ENCODE results near the gene RSPH3. TPM values are rescaled to one million over a fixed set of nuclear protein-coding genes. Genes with fewer than 3 reads are reported as not detected.
A peak's percentile ranks its signal among the peaks of the same experiment; 100 is the strongest.

RSPH3 gene
- total and polyA plus RNA-seq, 7 donors, result 6.0 to 13.6 (median 8.1) TPM

DNA sequence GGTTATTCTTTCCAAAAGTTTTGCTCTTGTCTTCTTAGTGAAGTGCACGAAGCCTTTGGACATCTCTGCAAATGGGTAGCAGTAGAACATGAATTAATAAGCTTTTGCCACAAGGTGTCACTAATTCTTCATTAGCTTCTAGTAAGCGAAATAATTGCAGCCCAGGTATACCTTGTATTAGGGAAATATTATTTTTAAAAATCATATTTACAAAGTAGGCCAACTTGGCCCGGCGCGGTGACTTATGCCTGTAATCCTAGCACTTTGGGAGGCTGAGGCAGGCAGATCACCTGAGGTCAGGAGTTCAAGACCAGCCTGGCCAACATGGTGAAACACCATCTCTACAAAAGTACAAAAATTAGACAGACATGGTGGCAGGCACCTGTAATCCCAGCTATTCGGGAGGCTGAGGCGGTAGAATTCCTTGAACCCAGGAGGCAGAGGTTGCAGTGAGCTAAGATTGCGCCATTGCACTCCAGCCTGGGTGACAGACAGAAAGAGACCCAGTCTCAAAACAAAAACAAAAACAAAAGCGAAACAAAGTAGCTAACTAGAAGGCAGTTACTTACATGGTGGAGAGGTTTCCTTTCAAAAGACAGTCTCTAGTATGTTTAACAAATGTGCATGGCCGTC is 8.8 kb upstream of the RSPH3 start:
- Histone ChIP-seq H3K4me3 (no peak overlapping the region), H3K27me3 (no peaks in the 10 kb centered on the region), H3K36me3 (no peaks in the 10 kb centered on the region), H3K27ac (no peak overlapping the region), H3K9me3 (no peaks in the 10 kb centered on the region), H3K4me1 (no peaks in the 10 kb centered on the region)
- intact Hi-C loops (cut with DNase I), result no loop called here
- WGBS, 2 donors, result 73 to 77% methylated on average over 10 of the region's 10 CpGs
- no peak for DNase-seq
- TF ChIP-seq POLR2AphosphoS5 (IDR thresholded peaks at IDR 0.05), result no peak
- TF ChIP-seq, protein P1, sequence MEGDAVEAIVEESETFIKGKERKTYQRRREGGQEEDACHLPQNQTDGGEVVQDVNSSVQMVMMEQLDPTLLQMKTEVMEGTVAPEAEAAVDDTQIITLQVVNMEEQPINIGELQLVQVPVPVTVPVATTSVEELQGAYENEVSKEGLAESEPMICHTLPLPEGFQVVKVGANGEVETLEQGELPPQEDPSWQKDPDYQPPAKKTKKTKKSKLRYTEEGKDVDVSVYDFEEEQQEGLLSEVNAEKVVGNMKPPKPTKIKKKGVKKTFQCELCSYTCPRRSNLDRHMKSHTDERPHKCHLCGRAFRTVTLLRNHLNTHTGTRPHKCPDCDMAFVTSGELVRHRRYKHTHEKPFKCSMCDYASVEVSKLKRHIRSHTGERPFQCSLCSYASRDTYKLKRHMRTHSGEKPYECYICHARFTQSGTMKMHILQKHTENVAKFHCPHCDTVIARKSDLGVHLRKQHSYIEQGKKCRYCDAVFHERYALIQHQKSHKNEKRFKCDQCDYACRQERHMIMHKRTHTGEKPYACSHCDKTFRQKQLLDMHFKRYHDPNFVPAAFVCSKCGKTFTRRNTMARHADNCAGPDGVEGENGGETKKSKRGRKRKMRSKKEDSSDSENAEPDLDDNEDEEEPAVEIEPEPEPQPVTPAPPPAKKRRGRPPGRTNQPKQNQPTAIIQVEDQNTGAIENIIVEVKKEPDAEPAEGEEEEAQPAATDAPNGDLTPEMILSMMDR (IDR thresholded peaks at IDR 0.05), result peak in 2 of 4 experiments; percentile 6 to 18

DNA sequence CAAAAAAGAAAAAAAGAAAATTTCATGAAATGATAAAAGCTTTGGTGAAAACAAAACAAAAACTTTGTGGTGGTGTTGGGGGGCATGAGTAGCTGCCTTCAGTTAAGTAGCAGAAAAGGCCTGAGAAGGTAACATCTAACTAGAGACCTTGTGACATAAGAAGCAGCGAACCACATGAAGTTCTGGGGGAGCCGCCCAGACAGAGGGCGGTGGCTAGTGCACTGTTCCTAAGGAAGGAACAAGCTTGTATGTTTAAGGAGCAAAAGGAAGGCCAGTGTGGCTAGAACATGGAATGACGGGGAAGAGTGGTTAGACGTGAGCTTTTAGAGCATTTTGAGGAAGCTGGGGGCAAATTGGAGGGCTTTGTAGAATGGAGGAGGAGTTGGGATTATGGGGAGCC is 7.5 kb upstream of the RSPH3 start:
- intact Hi-C loops (cut with DNase I), result no loop called here
- no peaks in the 10 kb centered on the region for H3K4me1 ChIP-seq
- H3K27ac ChIP-seq, result no peak overlapping the region
- 82 to 87% methylated on average over 5 of the region's 5 CpGs for WGBS, 2 donors
- H3K9me3 ChIP-seq, result no peaks in the 10 kb centered on the region
- no peaks in the 10 kb centered on the region for H3K27me3 ChIP-seq
- TF ChIP-seq POLR2A (IDR thresholded peaks at IDR 0.05) (no peak), EP300 (IDR thresholded peaks at IDR 0.05) (no peak), POLR2AphosphoS5 (IDR thresholded peaks at IDR 0.05) (no peak)
- no peaks in the 10 kb centered on the region for H3K36me3 ChIP-seq
- H3K4me3 ChIP-seq, result no peak overlapping the region
- no peak for DNase-seq

DNA sequence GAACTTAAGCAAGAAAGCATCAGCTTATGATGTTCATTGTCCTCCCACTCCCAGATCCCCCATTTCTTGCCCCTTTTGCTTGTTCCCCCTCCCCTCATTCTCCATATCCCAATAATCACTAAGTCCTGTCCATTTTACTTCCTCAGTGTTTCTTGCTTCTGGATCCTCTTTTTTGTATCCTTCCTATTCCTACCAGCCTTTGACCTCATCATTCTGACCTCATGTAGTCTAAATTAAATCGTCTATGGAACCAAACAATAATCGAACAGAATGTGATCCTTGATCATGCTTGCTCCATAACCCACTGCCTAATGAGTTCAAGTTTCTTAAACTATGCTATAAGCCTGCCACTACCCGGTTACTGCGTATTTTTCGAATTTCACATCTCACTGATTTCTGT is 5.4 kb upstream of the RSPH3 start:
- TF ChIP-seq POLR2AphosphoS5 (IDR thresholded peaks at IDR 0.05) (no peak), EP300 (IDR thresholded peaks at IDR 0.05) (no peak), POLR2A (IDR thresholded peaks at IDR 0.05) (no peak)
- TF ChIP-seq, protein P1 (IDR thresholded peaks at IDR 0.05), result no peak
- H3K4me1 ChIP-seq, result peaks cover 0 to 8% (median 3%) of the 10 kb centered on the region in 4 donors
- no peak overlapping the region for H3K27ac ChIP-seq
- no peaks in the 10 kb centered on the region for H3K36me3 ChIP-seq
- H3K4me3 ChIP-seq, result no peak overlapping the region
- no peak for DNase-seq
- intact Hi-C loops (cut with DNase I), result no loop called here
- no peaks in the 10 kb centered on the region for H3K9me3 ChIP-seq
- WGBS, 2 donors, result 84 to 92% methylated on average over 5 of the region's 5 CpGs
- H3K27me3 ChIP-seq, result no peaks in the 10 kb centered on the region

DNA sequence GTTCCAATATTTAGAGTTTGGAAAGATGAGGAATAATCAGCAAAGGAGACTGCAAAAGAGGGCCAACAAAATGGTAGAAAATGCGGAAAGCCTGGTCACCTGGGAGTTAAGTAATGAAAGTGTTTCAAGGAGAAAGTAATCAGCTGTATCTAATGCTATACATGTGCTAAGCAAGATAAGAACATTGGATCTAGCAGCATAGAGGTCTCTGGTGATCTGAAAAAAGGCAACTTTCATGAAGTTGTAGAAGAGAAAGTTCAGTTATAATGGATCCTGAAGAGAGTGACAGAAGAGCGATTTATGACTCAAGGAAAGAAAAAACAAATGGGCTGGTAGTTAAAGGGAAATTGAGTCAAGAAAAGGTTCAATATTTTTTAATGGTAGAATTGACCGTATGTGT is 4.6 kb upstream of the RSPH3 start:
- Histone ChIP-seq H3K9me3 (no peaks in the 10 kb centered on the region), H3K4me3 (no peak overlapping the region), H3K27me3 (no peaks in the 10 kb centered on the region), H3K36me3 (no peaks in the 10 kb centered on the region), H3K4me1 (peaks cover 0 to 10% (median 5%) of the 10 kb centered on the region in 4 donors), H3K27ac (no peak overlapping the region)
- TF ChIP-seq EP300 (IDR thresholded peaks at IDR 0.05) (no peak), POLR2A (IDR thresholded peaks at IDR 0.05) (no peak), POLR2AphosphoS5 (IDR thresholded peaks at IDR 0.05) (no peak)
- TF ChIP-seq, protein P1 (IDR thresholded peaks at IDR 0.05), result no peak
- 79 to 84% methylated on average over 3 of the region's 3 CpGs for whole genome bisulfite sequencing, 2 donors
- intact Hi-C loops (cut with DNase I), result no loop called here
- no peak for DNase-seq

DNA sequence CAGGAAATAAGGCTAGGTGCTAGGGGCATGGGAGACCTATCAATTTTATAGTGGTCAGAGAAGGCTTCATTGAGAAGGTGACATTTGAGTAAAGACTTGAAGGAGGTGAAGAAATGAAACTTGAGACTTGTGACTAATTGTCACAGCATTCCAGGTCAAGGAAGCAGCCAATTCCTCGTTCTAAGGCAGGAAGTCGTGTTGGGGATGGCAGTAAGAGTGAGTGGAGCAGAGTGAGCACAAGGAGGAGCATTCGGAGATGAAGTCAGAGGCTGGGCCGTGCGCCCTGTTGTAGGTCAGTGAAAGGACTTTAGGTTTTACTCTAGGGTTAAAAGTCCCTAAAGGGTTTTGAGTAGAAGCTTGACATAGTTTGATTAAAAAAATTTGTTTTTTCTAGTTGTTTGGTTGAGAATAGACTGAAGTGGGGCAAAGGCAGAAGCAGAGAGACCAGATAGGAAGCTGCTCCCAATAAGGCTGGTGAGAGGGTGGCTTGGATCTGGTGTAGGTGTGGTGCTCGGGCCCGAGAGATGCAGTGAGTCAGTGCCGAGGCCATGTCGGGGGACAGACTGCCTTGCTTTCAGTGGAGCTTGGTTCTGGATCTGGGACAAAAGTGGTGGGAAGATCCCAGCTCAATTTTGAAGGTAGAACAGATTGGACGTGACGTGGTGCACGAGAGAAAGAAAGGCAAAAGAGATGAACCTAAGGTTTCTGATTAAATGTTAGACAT is 2.6 kb upstream of the RSPH3 start:
- Histone ChIP-seq H3K4me3 (no peak overlapping the region), H3K36me3 (no peaks in the 10 kb centered on the region), H3K9me3 (no peaks in the 10 kb centered on the region), H3K27me3 (no peaks in the 10 kb centered on the region), H3K27ac (no peak overlapping the region), H3K4me1 (peaks cover 0 to 16% (median 8%) of the 10 kb centered on the region in 4 donors)
- 96% methylated on average over 12 of the region's 12 CpGs for WGBS, 2 donors
- TF ChIP-seq, protein P1 (IDR thresholded peaks at IDR 0.05), result no peak
- no peak for TF ChIP-seq POLR2AphosphoS5 (IDR thresholded peaks at IDR 0.05)
- no peak for DNase-seq
- intact Hi-C loops (cut with DNase I), result no loop called here
